Right ventricle myocardium superior (tissue), 1 donor: ENCODE data around the gene FAM120A. TPM values are rescaled to one million over a fixed set of nuclear protein-coding genes. Genes with fewer than 3 reads are reported as not detected.
"Not testable (repeated sequence)": the region's sequence is repeated elsewhere in the genome, so short reads cannot be mapped to it uniquely, and the experiment has no call there.

Source experiments
- ATAC-seq: fragments of 200-7000 bp; cut with Tn5 transposase; one replicate; pipeline ENCODE4 v1.9.1; 2020; ENCODE audit warnings: mild to moderate bottlenecking; ENCODE audit not compliant: poor library complexity
- DNase-seq: peaks from one replicate; pipeline ENCODE4 v3.0.0-alpha.2; 2020
- intact Hi-C: fragments of 100-400 bp; cut with DNase I; formaldehyde crosslinking; loops from one replicate; pipeline ENCODE4 v1.11.2; 2022
- long read RNA-seq: library from polyadenylated mRNA; unstranded; transcript quantifications from one replicate; pipeline ENCODE4 v2.0.0, GENCODE V29; 2021
- total RNA-seq: library from RNA; stranded (reverse); fragmentation: NEBNext Ultra II Directional; extraction: Animal tissue kit (Norgen Biotek cat#: 25700); gene quantifications from one replicate; pipeline ENCODE4 v1.2.1, GENCODE V29; 2021
- donor health status: DM: no; HTN: yes; CAD: no; lungs with severe emphysema.

The FAM120A gene
- total RNA-seq, result 83.4 TPM
- long read RNA-seq, full-length matches to known transcripts, result 4 of 97 reads
- long read RNA-seq, partial matches to known transcripts, result 86 of 97 reads
- long read RNA-seq, other reads (novel, unspliced or antisense), result 7 of 97 reads

- DNase-seq, result peak; percentile 86
Observed at GRCh38 chr9:93450945-93451815, at the start of gene FAM120A. TSS of gene FAM120A (plus strand) at chr9:93451685. CDS start at chr9:93451916, 231 bp downstream.

GRCh38 chr9:93406371-93406770 is 45.1 kb upstream of the FAM120A start:
- DNase-seq, result no peak
- ATAC-seq, result no peak
- intact Hi-C loops, result no loop called here

More at GRCh38 chr9:93450945-93451815, at the start of gene FAM120A:
- intact Hi-C loops, result loop anchor here (5.0 to 10.0 kb wide), 2 partner anchors 54 to 116 kb away; no protein-coding TSS in a partner anchor
- peak; percentile 84 for ATAC-seq

- intact Hi-C loops, result no loop called here
- no peak for DNase-seq
Observed at GRCh38 chr9:93413530-93413929, 38.0 kb upstream of the FAM120A start.

GRCh38 chr9:93415176-93415690 is 36.3 kb upstream of the FAM120A start:
- no peak for DNase-seq
- ATAC-seq, result no peak
- intact Hi-C loops, result no loop called here

More at GRCh38 chr9:93413530-93413929, 38.0 kb upstream of the FAM120A start:
- no peak for ATAC-seq

GRCh38 chr9:93416530-93417235 is 34.8 kb upstream of the FAM120A start:
- ATAC-seq (no peak), DNase-seq (no peak)
- intact Hi-C loops, result no loop called here

GRCh38 chr9:93417538-93417937 is 33.9 kb upstream of the FAM120A start:
- no peak for ATAC-seq
- intact Hi-C loops, result no loop called here
- no peak for DNase-seq

GRCh38 chr9:93419023-93419422 is 32.5 kb upstream of the FAM120A start:
- intact Hi-C loops, result no loop called here
- ATAC-seq, result no peak

GRCh38 chr9:93422977-93423616 is 28.4 kb upstream of the FAM120A start:
- intact Hi-C loops, result no loop called here
- DNase-seq, result no peak
- no peak for ATAC-seq

More at GRCh38 chr9:93419023-93419422, 32.5 kb upstream of the FAM120A start:
- no peak for DNase-seq

GRCh38 chr9:93427655-93428379 is 23.7 kb upstream of the FAM120A start:
- intact Hi-C loops, result no loop called here
- no peak for ATAC-seq
- DNase-seq, result no peak

- ATAC-seq (no peak), DNase-seq (no peak)
- intact Hi-C loops, result no loop called here
Observed at GRCh38 chr9:93431539-93432105, 19.9 kb upstream of the FAM120A start.

- ATAC-seq (no peak), DNase-seq (no peak)
- intact Hi-C loops, result no loop called here
Observed at GRCh38 chr9:93432964-93433363, 18.5 kb upstream of the FAM120A start.

- intact Hi-C loops, result no loop called here
- DNase-seq (no peak), ATAC-seq (no peak)
Observed at GRCh38 chr9:93434056-93434455, 17.4 kb upstream of the FAM120A start.

- no peak for DNase-seq
- ATAC-seq, result no peak
- intact Hi-C loops, result no loop called here
Observed at GRCh38 chr9:93435386-93435785, 16.1 kb upstream of the FAM120A start.

GRCh38 chr9:93436218-93436617 is 15.3 kb upstream of the FAM120A start:
- intact Hi-C loops, result no loop called here
- DNase-seq, result no peak
- no peak for ATAC-seq

GRCh38 chr9:93436655-93437407 is 14.7 kb upstream of the FAM120A start:
- intact Hi-C loops, result no loop called here
- DNase-seq, result no peak
- no peak for ATAC-seq

GRCh38 chr9:93437996-93438395 is 13.5 kb upstream of the FAM120A start:
- intact Hi-C loops, result no loop called here
- no peak for ATAC-seq

GRCh38 chr9:93439301-93439700 is 12.2 kb upstream of the FAM120A start:
- ATAC-seq, intact Hi-C loops, DNase-seq: not testable (repeated sequence)

More at GRCh38 chr9:93437996-93438395, 13.5 kb upstream of the FAM120A start:
- DNase-seq, result no peak
